Measurements from ENCODE around the gene MED12.

MED12 gene

DNA sequence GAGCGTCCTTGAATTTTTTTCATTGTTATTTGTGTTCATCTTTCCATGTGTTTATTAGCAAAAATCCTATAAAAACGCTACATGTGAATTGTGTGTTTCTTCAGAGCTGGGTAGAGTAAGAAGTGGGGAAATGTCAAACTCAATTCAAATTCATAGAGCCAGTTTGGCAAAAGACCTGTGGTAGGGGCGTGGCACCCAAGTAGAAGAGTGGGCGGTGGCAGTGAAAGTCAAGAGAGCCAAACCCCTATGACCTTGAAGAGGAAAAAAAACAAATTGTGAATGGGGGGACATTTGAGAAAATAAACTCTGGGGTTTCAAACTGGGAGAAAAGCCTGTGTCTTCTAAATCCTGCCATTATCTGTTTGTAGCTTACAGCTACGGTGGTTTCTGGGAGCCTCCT is 27.1 kb upstream of the MED12 start:
- H3K4me3 ChIP-seq (ENCODE audit: control insufficient read depth, low read depth, low read length) = no peak overlapping the region
- no peak for DNase-seq (ENCODE audit: low read depth)
- TF ChIP-seq, protein P1, sequence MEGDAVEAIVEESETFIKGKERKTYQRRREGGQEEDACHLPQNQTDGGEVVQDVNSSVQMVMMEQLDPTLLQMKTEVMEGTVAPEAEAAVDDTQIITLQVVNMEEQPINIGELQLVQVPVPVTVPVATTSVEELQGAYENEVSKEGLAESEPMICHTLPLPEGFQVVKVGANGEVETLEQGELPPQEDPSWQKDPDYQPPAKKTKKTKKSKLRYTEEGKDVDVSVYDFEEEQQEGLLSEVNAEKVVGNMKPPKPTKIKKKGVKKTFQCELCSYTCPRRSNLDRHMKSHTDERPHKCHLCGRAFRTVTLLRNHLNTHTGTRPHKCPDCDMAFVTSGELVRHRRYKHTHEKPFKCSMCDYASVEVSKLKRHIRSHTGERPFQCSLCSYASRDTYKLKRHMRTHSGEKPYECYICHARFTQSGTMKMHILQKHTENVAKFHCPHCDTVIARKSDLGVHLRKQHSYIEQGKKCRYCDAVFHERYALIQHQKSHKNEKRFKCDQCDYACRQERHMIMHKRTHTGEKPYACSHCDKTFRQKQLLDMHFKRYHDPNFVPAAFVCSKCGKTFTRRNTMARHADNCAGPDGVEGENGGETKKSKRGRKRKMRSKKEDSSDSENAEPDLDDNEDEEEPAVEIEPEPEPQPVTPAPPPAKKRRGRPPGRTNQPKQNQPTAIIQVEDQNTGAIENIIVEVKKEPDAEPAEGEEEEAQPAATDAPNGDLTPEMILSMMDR (conservative IDR thresholded peaks at IDR 0.05; ENCODE audit: control insufficient read depth, insufficient read depth, low read depth, low read length) = no peak

DNA sequence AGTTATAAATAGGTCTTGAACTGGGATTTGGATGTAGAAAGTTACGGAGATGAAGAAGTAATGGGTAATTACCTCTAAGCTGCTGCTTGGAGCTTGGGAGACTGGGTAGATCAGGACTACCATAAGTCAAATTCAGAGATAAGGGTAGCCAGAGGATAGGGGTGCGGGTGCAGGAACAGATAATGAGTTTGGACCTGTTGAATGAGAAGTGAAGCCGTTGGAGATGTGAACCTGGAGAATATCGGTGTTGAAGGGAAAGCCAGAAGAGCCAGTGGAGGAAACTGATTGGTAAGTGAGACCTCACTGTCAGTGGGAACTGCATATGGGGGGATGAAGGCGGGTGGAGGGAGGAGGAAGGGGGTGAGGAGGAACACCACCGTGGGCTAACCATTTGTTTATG is 23.4 kb upstream of the MED12 start:
- no peak for DNase-seq (ENCODE audit: low read depth)
- peak overlapping the region; percentile 67 for H3K4me3 ChIP-seq (ENCODE audit: control insufficient read depth, low read depth, low read length)
- TF ChIP-seq, protein P1 (conservative IDR thresholded peaks at IDR 0.05; ENCODE audit: control insufficient read depth, insufficient read depth, low read depth, low read length) = no peak

DNA sequence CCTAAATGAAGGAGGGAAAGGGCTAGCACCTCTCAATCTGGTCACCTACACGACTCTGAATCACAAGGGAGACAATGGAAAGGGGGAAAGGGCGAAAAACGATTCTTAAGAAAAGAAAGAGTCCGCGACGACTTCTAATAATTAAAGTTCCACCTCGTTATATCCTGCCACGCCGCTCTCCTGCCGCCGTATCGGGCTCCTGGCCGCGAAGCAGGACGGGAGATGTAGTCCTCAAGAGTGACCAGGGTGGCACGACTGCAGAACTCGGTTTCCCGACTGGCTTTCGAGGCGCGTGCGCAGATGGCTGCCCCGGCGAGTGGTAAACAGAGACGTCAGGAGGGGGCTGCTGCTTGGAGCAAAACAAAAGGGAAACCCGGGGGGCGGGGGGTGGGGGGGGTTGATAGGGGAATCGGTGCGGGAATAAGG is 22.8 kb upstream of the MED12 start, which contains the start of gene FOXO4:
Gene FOXO4, plus strand, starts transcription at position 297 of the 426 bp plus-strand sequence. CDS start 678 bp downstream, outside the sequence.
- peak within 1 kb of the TSS; percentile 67 for H3K4me3 ChIP-seq (ENCODE audit: control insufficient read depth, low read depth, low read length)
- TF ChIP-seq, protein P1 (conservative IDR thresholded peaks at IDR 0.05; ENCODE audit: control insufficient read depth, insufficient read depth, low read depth, low read length) = no peak
- DNase-seq (ENCODE audit: low read depth) = peak; percentile 78

DNA sequence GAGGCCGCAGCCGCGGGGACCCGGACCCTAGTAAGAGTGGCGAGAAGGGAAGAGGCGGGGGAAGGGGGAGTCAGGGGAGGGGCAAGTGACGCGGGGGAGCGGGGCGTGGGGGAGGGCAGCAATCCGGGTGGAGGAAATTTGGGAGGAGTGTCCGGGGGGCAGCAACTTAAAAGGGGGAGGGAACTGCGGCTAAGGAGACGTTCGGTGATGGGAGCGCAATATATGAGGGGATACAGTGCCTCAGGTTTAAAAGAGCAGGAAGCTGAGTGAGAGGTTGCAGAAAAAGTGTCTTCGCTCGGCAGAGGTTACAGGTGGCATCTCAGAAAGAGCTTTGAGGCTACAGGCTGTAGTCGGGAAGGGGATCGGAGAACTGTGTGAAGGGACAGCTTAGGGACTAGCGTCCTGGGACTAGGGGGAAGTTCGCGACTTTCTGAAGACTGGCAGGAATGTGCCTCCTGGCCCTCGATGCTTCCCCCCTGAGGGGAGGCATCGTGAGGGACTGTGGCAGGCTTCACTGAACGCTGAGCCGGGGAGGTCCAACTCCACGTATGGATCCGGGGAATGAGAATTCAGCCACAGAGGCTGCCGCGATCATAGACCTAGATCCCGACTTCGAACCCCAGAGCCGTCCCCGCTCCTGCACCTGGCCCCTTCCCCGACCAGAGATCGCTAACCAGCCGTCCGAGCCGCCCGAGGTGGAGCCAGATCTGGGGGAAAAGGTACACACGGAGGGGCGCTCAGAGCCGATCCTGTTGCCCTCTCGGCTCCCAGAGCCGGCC is 22.2 kb upstream of the MED12 start:
- TF ChIP-seq, protein P1 (conservative IDR thresholded peaks at IDR 0.05; ENCODE audit: control insufficient read depth, insufficient read depth, low read depth, low read length) = no peak
- peak overlapping the region; percentile 67 for H3K4me3 ChIP-seq (ENCODE audit: control insufficient read depth, low read depth, low read length)
- peak; percentile 28 for DNase-seq (ENCODE audit: low read depth)

DNA sequence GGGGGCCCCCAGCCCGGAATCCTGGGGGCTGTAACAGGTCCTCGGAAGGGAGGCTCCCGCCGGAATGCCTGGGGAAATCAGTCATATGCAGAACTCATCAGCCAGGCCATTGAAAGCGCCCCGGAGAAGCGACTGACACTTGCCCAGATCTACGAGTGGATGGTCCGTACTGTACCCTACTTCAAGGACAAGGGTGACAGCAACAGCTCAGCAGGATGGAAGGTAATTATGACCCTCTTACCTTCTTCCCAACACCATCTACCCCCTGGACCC is 21.7 kb upstream of the MED12 start:
- DNase-seq (ENCODE audit: low read depth) = no peak
- H3K4me3 ChIP-seq (ENCODE audit: control insufficient read depth, low read depth, low read length) = peak overlapping the region; percentile 67
- TF ChIP-seq, protein P1 (conservative IDR thresholded peaks at IDR 0.05; ENCODE audit: control insufficient read depth, insufficient read depth, low read depth, low read length) = no peak

DNA sequence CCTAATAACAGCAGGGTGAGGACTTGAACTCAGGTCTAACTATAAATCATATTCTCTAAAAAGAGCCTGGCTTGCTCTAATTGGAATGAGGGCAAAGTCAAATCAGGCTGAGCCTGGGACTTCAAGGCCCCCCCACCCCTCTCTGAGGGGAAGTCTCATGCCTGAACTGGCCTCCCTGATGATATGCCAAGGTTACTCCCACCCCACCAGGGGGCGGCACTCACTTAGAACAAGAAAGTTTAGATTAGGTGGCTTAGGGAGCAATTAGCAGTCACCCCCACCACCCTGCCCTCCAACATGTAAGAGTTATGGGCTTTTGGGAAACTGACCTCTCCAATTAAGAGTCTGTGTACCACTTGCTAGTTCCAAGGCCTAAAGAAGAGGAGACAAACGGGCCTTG is 20.1 kb upstream of the MED12 start:
- peak; percentile 42 for DNase-seq (ENCODE audit: low read depth)
- TF ChIP-seq, protein P1 (conservative IDR thresholded peaks at IDR 0.05; ENCODE audit: control insufficient read depth, insufficient read depth, low read depth, low read length) = peak; percentile 37
- H3K4me3 ChIP-seq (ENCODE audit: control insufficient read depth, low read depth, low read length) = no peak overlapping the region
